ENCODE data around the gene CSE1L. TPM values are rescaled to one million over a fixed set of nuclear protein-coding genes. Genes with fewer than 3 reads are reported as not detected.
A peak's percentile ranks its signal among the peaks of the same experiment; 100 is the strongest.

Gene CSE1L
- total RNA-seq (2022) (208 and 226 TPM in 2 replicates), Bru-seq, nascent RNA (percentile 98 among the genes with signal in this experiment), BruChase-seq, experiment 1, labeled RNA remaining after a 6-hour chase (percentile 98 among the genes with signal in this experiment), BruChase-seq, experiment 2, labeled RNA remaining after a 2-hour chase (percentile 97 among the genes with signal in this experiment)
- long read RNA-seq, transcript CSE1L-201 (25 exons, 3,553 nt): major isoform, 214 of 268 reads
- long read RNA-seq, partial matches to known transcripts: 27 of 268 reads
- long read RNA-seq, other reads (novel, unspliced or antisense): 24 of 268 reads

GRCh38 chr20:49046087-49046900 lies at the start of gene CSE1L:
Gene CSE1L, plus strand, starts transcription at chr20:49046312. Its CDS starts 12,152 bp downstream, at chr20:49058464.
- Mint-ChIP-seq H3K9me3 (ENCODE audit: low read depth, unreplicated experiment) (no peaks in the 10 kb centered on the region), H3K4me1 (ENCODE audit: low read depth, unreplicated experiment) (peaks cover 29% of the 10 kb centered on the region), H3K27ac (ENCODE audit: unreplicated experiment) (peak within 1 kb of the TSS; percentile 99), H3K27me3 (ENCODE audit: unreplicated experiment) (no peaks in the 10 kb centered on the region), H3K4me3 (ENCODE audit: low read depth, unreplicated experiment) (peak within 1 kb of the TSS; percentile 100), H3K36me3 (ENCODE audit: insufficient read depth, unreplicated experiment) (peaks cover 53% of the 10 kb centered on the region)
- intact Hi-C loops (cut with micrococcal nuclease; ENCODE audit: unreplicated experiment): no loop called here
- CTCF ChIA-PET: interaction anchor here (0.8 to 1.3 kb wide), 8 partner anchors 9 to 171 kb away, joined by 3 to 4 read pairs (median 3); partner anchors contain the start of gene STAU1
- no peak for TF ChIP-seq CTCF (IDR thresholded peaks at IDR 0.05; ENCODE audit: unreplicated experiment)
- no TSS peak for BruUV-seq (replicated peaks)
- peak; percentile 98 for DNase-seq

GRCh38 chr20:48999890-49000870 lies 45.9 kb upstream of the CSE1L start:
- BruUV-seq (replicated peaks): no TSS peak
- Mint-ChIP-seq H3K27ac (ENCODE audit: unreplicated experiment) (no peak overlapping the region), H3K36me3 (ENCODE audit: insufficient read depth, unreplicated experiment) (peaks cover 37% of the 10 kb centered on the region), H3K4me1 (ENCODE audit: low read depth, unreplicated experiment) (no peaks in the 10 kb centered on the region), H3K4me3 (ENCODE audit: low read depth, unreplicated experiment) (no peak overlapping the region), H3K27me3 (ENCODE audit: unreplicated experiment) (no peaks in the 10 kb centered on the region), H3K9me3 (ENCODE audit: low read depth, unreplicated experiment) (no peaks in the 10 kb centered on the region)
- no peak for TF ChIP-seq CTCF (IDR thresholded peaks at IDR 0.05; ENCODE audit: unreplicated experiment)
- CTCF ChIA-PET: interaction anchor here (0.7 kb wide), 1 partner anchor 38 kb away, joined by 3 read pairs; no protein-coding TSS in a partner anchor
- DNase-seq: no peak
- intact Hi-C loops (cut with micrococcal nuclease; ENCODE audit: unreplicated experiment): no loop called here

GRCh38 chr20:49001741-49002140 lies 44.4 kb upstream of the CSE1L start:
- H3K4me1 Mint-ChIP-seq (ENCODE audit: low read depth, unreplicated experiment): peaks cover 4% of the 10 kb centered on the region
- intact Hi-C loops (cut with micrococcal nuclease; ENCODE audit: unreplicated experiment): no loop called here
- H3K27ac Mint-ChIP-seq (ENCODE audit: unreplicated experiment): no peak overlapping the region
- CTCF ChIA-PET: interaction anchor here (0.6 kb wide), 1 partner anchor 123 kb away, joined by 5 read pairs; no protein-coding TSS in a partner anchor
- H3K4me3 Mint-ChIP-seq (ENCODE audit: low read depth, unreplicated experiment): no peak overlapping the region
- H3K9me3 Mint-ChIP-seq (ENCODE audit: low read depth, unreplicated experiment): no peaks in the 10 kb centered on the region
- H3K36me3 Mint-ChIP-seq (ENCODE audit: insufficient read depth, unreplicated experiment): peaks cover 40% of the 10 kb centered on the region
- no TSS peak for BruUV-seq (replicated peaks)
- no peaks in the 10 kb centered on the region for H3K27me3 Mint-ChIP-seq (ENCODE audit: unreplicated experiment)
- no peak for TF ChIP-seq CTCF (IDR thresholded peaks at IDR 0.05; ENCODE audit: unreplicated experiment)
- DNase-seq: no peak

- Mint-ChIP-seq H3K27me3 (ENCODE audit: unreplicated experiment) (no peaks in the 10 kb centered on the region), H3K4me1 (ENCODE audit: low read depth, unreplicated experiment) (peaks cover 42% of the 10 kb centered on the region), H3K4me3 (ENCODE audit: low read depth, unreplicated experiment) (no peak overlapping the region), H3K27ac (ENCODE audit: unreplicated experiment) (peak overlapping the region; percentile 33), H3K36me3 (ENCODE audit: insufficient read depth, unreplicated experiment) (peaks cover 46% of the 10 kb centered on the region), H3K9me3 (ENCODE audit: low read depth, unreplicated experiment) (no peaks in the 10 kb centered on the region)
- DNase-seq: no peak
- intact Hi-C loops (cut with micrococcal nuclease; ENCODE audit: unreplicated experiment): no loop called here
- TF ChIP-seq CTCF (IDR thresholded peaks at IDR 0.05; ENCODE audit: unreplicated experiment): no peak
- CTCF ChIA-PET: no interaction called here
- BruUV-seq (replicated peaks): no TSS peak
These were observed 39.6 kb upstream of the CSE1L start for GRCh38 chr20:49006446-49006980.

Measured in Calu3 (cell line).